Hematopoietic multipotent progenitor cell treated with erythropoietin and hydrocortisone succinate and interleukin-3 and kit ligand, for 6 days (in vitro differentiated cells): Measurements from ENCODE around the gene SLC7A4.
"Not testable (repeated sequence)": the region's sequence is repeated elsewhere in the genome, so short reads cannot be mapped to it uniquely, and the experiment has no call there.

Source experiments
- DNase-seq: peaks from one replicate; pipeline ENCODE4 v3.0.0-alpha.2; 2015

The SLC7A4 gene

GRCh38 chr22:21032037-21032867 lies at the start of gene SLC7A4:
TSS of gene SLC7A4 (minus strand) at chr22:21032561. CDS start at chr22:21031812, 749 bp downstream.
- peak; percentile 32 for DNase-seq

- no peak for DNase-seq
Observed at GRCh38 chr22:21080435-21081137, 48.2 kb upstream of the SLC7A4 start.

- DNase-seq, result no peak
Observed at GRCh38 chr22:21079493-21079892, 47.1 kb upstream of the SLC7A4 start.

DNA sequence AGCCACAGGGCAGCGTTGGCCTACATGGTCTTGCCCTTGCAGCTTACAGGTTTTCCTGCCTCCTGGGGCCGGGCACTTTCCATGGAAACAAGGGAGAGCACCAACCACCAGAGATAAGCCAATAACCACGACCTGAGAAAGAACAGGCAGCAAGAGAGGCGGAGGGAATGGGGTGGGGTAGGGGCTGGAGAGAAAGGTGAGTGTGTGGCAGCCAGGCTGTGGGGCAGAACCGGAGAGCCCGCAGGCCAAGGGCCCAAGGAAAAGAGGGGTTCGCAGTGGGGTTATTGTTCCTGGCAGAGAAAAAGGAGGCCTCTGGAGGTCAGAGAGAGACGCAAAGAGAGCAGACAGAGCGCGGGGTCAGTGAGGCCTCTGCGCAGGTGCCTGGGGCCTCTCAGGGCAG lies 46.6 kb upstream of the SLC7A4 start:
- no peak for DNase-seq

DNA sequence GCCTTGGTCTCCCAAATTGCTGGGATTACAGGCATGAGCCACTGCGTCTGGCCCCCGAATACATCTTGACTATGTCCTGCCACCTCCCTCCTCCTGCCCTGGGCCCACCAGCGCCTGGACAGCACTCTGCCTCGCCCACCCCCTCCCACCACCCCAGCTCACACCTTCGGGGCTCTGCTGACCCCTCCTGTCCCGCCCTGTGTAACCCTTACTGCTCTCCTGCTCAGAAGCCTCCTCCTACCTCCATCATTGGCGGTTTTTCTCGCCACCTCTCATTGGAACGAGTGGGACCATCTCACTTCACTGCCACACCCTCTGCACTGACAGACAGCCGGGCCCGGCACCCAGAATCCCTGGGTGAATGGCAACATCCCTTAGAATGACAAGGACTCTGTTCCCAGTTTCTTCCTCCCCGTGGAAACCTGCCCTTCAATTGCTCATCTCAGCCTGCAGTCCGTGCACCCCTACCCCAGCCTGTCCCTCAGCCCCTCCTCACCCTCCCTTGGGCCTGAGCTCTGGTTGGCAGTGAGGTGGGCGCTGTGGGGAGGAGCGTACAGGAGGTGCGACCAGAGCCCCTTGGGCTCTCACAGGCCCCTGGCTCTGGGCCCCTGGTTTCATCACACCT lies 45.6 kb upstream of the SLC7A4 start:
- no peak for DNase-seq

- no peak for DNase-seq
Observed at GRCh38 chr22:21076912-21077625, 44.7 kb upstream of the SLC7A4 start.

GRCh38 chr22:21075516-21076138 lies 43.3 kb upstream of the SLC7A4 start:
- DNase-seq, result no peak

GRCh38 chr22:21074102-21074715 lies 41.8 kb upstream of the SLC7A4 start:
- DNase-seq, result no peak

- DNase-seq, result no peak
Observed at GRCh38 chr22:21073482-21073881, 41.1 kb upstream of the SLC7A4 start.

- no peak for DNase-seq
Observed at GRCh38 chr22:21073023-21073422, 40.7 kb upstream of the SLC7A4 start.

- not testable (repeated sequence) for DNase-seq
Observed at GRCh38 chr22:21071796-21072195, 39.4 kb upstream of the SLC7A4 start.

GRCh38 chr22:21070690-21071615 lies 38.6 kb upstream of the SLC7A4 start:
- no peak for DNase-seq

GRCh38 chr22:21069375-21069774 lies 37.0 kb upstream of the SLC7A4 start:
- DNase-seq, result no peak

- no peak for DNase-seq
Observed at GRCh38 chr22:21068681-21069276, 36.4 kb upstream of the SLC7A4 start.

- no peak for DNase-seq
Observed at GRCh38 chr22:21067901-21068680, 35.7 kb upstream of the SLC7A4 start.

DNA sequence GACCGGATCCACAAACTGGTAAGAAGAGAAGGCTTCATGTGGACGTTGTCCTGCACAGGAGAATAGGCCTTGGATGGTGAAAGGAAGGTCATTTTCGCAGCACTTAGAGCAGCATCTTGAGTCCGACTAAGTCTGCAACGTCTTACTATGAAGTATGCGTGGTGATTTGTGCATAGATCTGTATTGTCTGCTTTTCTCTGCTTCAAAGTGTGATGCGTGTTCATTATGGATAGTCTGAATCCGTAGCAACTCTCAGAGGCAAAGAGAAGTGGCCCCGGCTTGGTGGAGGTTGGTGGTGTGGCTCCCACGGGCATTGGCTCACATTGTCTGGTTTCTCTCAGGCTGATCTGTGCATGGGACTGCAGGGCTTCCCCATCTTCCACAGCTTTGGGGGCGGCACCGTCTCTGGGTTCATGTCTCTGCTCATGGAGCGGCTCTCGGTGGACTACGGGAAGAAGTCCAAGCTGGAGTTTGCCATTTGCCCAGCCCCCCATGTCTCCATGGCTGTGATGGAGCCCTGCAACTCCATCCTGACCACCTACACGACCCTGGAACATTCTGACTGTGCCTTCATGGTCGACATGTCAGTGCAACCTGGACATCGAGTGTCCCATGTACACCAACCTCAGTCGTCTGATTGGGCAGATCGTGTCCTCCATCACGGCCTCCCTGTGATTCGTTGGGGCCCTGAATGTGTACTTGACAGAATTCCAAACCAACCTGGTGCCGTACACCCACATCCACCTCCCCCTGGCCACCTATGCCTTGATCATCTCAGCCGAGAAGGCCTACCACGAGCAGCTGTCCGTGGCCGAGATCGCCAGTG lies 34.9 kb upstream of the SLC7A4 start:
- no peak for DNase-seq

DNA sequence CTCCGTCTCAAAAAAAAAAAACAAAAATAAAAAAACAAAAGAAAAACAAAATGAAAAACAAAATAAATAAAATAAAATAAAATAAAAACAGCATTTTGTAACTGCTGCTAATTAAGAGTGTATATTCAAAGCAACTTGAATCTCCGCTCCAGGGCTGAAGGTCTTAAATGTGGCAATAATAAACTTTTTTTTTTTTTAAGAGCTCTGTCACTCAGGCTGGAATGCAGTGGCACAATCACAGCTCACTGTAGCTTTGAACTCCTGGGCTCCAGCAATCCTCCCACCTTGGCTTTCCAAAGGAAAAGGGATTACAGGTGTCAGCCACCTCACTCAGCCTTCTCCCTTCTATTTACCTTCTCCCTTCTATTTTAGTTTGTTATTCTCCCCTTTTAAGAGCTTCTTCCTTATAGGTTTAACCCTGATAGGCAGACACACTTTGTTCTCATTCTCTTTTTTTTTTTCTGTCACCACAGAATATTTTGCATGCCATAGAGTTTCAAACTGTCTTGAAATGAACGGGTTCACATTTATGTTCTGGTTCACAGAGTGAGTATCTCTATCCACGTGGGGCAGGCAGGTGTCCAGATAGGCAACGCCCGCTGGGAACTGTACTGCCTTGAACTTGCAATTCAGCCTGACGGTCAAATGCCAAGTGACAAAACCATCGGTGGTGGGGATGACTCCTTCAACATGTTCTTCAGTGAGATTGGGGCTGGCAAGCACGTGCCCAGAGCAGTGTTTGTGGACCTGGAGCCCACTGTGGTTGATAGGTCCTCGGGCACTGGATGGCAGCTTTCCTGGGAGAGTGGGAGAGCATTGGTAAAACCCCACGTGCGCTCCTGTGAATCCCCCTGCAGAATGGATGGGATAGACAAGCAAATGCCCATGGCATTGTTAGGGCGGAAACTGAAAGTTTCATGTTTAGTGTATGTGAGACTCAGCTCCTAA lies 32.8 kb upstream of the SLC7A4 start:
- no peak for DNase-seq

DNA sequence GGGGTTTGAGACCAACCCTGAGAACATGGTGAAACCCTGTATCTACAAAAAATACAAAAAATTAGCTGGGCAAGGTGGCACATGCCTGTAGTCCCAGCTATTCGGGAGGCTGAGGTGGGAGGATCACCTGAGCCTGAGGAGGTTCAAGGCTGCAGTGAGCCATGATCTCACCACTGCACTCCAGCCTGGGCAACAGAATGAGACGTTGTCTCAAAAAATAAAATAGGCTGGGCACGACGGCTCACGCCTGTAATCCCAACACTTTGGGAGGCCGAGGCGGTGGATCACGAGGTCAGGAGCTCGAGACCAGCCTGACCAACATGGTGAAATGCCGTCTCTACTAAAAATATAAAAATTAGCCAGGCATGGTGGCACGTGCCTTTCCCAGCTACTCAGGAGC lies 32.1 kb upstream of the SLC7A4 start:
- not testable (repeated sequence) for DNase-seq
